Hepatocyte (in vitro differentiated cells): ENCODE data around the gene CAVIN3.

Experiments used
- CTCF ChIP-seq: fragments of 200-600 bp; sonication (generic); IDR thresholded peaks from 2 replicates; pipeline ENCODE4 v1.5.1; 2016; ENCODE audit warnings: antibody characterized with exemption, mild to moderate bottlenecking; ENCODE audit not compliant: poor library complexity
- EZH2 ChIP-seq: fragments of 200-600 bp; sonication (generic); IDR thresholded peaks from 2 replicates; pipeline ENCODE4 v1.6.1; 2016; ENCODE audit warnings: antibody characterized with exemption, mild to moderate bottlenecking, borderline replicate concordance
- EZH2phosphoT487 ChIP-seq: fragments of 200-600 bp; sonication (generic); IDR thresholded peaks from one replicate; pipeline ENCODE4 v1.6.1; 2018; ENCODE audit warnings: antibody characterized with exemption, mild to moderate bottlenecking, low read depth, moderate library complexity; ENCODE audit not compliant: unreplicated experiment, severe bottlenecking

DNA sequence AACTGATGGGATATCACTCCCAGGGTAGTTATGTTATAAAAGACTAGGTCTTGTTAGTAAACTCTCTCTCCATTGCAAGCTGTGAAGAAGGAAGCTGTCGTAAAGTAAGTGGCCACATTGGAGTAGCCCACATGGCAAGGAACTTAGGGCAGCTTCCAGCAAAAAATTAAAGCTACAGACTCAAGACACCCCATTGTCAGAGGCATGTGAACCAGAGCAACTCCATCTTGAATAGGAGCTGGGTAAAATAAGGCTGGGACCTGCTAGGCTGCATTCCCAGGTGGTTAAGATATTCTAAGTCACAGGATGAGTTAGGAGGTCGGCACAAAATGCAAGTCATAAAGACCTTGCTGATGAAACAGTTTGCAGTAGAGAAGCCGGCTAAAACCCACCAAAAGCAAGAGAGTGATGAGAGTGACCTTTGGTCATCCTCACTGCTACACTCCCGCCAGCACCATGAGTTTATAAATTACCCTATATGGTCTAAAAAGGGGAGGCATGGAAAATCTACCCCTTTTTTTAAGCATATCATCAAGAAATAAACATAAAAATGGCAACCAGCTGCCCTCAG, 36.8 kb downstream of the CAVIN3 start:
- TF ChIP-seq CTCF: no peak
- no peak for TF ChIP-seq EZH2
- TF ChIP-seq EZH2phosphoT487: no peak
